Chondrocyte (in vitro differentiated cells): Measurements from ENCODE around the gene BOLL. TPM values are rescaled to one million over a fixed set of nuclear protein-coding genes. Genes with fewer than 3 reads are reported as not detected.
"Not testable (repeated sequence)": the region's sequence is repeated elsewhere in the genome, so short reads cannot be mapped to it uniquely, and the experiment has no call there.

ENCODE experiments used
- DNase-seq: peaks from one replicate; pipeline ENCODE4 v3.0.0; 2021; ENCODE audit warnings: mixed read lengths, low spot score
- H3K27ac Mint-ChIP-seq: one replicate; pipeline ENCODE4 v1.8.0; 2021; ENCODE audit warnings: mild to moderate bottlenecking, moderate library complexity, mixed read lengths; ENCODE audit not compliant: unreplicated experiment
- H3K27me3 Mint-ChIP-seq: 2 replicates; pipeline ENCODE4 v1.8.0; 2021; ENCODE audit warnings: low read depth, mixed read lengths
- H3K36me3 Mint-ChIP-seq: 2 replicates; pipeline ENCODE4 v1.8.0; 2021; ENCODE audit warnings: low read depth, mixed read lengths
- H3K4me1 Mint-ChIP-seq: 2 replicates; pipeline ENCODE4 v1.8.0; 2021; ENCODE audit warnings: low read depth, mild to moderate bottlenecking, mixed read lengths
- H3K4me3 Mint-ChIP-seq: one replicate; pipeline ENCODE4 v1.8.0; 2021; ENCODE audit warnings: mild to moderate bottlenecking, moderate library complexity, mixed read lengths; ENCODE audit not compliant: unreplicated experiment
- H3K9me3 Mint-ChIP-seq: 2 replicates; pipeline ENCODE4 v1.8.0; 2021; ENCODE audit warnings: low read depth, mixed read lengths
- total RNA-seq: library from RNA; stranded (reverse); gene quantifications from 3 replicates; pipeline ENCODE4 v1.2.1, GENCODE V29; 2021
- TF ChIP-seq, protein P1 (sequence below): fragments of 200-600 bp; sonication (generic); IDR thresholded peaks from 2 replicates; pipeline ENCODE4 v1.5.0; 2021; ENCODE audit warnings: antibody characterized with exemption, mild to moderate bottlenecking, moderate library complexity

Gene BOLL
- total RNA-seq, 1 donor from 2014 or later = not detected

DNA sequence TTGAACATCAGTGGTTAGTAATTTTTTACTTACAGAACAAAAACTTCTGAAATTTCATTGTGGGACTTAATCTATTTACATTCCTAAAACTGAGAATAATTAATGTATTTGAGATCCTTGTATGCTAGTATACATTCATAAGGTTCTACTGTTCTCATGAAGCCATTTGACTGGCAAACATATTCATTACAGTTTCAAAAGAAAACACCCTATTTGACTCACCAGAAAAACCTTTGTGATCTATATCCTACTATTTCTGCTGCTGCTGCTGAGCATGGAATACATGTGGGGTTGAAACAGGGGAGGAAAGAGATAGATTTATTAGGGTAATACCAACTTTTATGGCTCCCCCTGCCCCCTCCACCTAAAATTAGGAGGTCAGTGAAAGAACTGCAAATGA, 58.1 kb downstream of the BOLL start:
- TF ChIP-seq, protein P1, sequence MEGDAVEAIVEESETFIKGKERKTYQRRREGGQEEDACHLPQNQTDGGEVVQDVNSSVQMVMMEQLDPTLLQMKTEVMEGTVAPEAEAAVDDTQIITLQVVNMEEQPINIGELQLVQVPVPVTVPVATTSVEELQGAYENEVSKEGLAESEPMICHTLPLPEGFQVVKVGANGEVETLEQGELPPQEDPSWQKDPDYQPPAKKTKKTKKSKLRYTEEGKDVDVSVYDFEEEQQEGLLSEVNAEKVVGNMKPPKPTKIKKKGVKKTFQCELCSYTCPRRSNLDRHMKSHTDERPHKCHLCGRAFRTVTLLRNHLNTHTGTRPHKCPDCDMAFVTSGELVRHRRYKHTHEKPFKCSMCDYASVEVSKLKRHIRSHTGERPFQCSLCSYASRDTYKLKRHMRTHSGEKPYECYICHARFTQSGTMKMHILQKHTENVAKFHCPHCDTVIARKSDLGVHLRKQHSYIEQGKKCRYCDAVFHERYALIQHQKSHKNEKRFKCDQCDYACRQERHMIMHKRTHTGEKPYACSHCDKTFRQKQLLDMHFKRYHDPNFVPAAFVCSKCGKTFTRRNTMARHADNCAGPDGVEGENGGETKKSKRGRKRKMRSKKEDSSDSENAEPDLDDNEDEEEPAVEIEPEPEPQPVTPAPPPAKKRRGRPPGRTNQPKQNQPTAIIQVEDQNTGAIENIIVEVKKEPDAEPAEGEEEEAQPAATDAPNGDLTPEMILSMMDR = no peak
- no peak for DNase-seq
- H3K27ac Mint-ChIP-seq = no peak overlapping the region
- peaks cover 6% of the 10 kb centered on the region for H3K9me3 Mint-ChIP-seq
- H3K27me3 Mint-ChIP-seq = no peaks in the 10 kb centered on the region
- H3K4me3 Mint-ChIP-seq = no peak overlapping the region
- H3K4me1 Mint-ChIP-seq = no peaks in the 10 kb centered on the region
- H3K36me3 Mint-ChIP-seq = peaks cover 2% of the 10 kb centered on the region

DNA sequence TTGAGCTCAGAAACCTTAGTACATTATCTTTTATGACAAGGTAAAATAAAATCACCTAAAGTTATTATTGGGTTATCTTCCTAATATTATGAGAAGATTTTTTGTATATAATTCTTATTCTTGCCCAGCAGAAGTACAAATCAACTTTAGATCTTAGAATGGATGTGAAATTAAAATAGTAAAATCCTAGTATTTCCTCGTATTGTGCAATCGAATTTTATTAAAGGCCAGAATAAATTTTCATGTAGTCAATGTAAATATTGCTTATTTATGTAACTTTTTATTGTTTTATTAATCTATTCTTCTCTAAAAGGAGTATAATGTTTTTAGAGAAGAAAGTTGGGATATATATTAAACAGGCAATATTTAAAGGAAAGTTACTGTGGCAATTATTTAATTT, 67.3 kb downstream of the BOLL start:
- Mint-ChIP-seq H3K36me3 (no peaks in the 10 kb centered on the region), H3K27ac (no peak overlapping the region), H3K27me3 (no peaks in the 10 kb centered on the region), H3K4me1 (no peaks in the 10 kb centered on the region), H3K4me3 (no peak overlapping the region), H3K9me3 (no peaks in the 10 kb centered on the region)
- TF ChIP-seq, protein P1 = no peak
- DNase-seq = no peak

- Mint-ChIP-seq H3K36me3 (peaks cover 1% of the 10 kb centered on the region), H3K4me3 (no peak overlapping the region), H3K27me3 (no peaks in the 10 kb centered on the region), H3K4me1 (peaks cover 16% of the 10 kb centered on the region), H3K27ac (no peak overlapping the region), H3K9me3 (no peaks in the 10 kb centered on the region)
- DNase-seq = no peak
- TF ChIP-seq, protein P1 = no peak
Measured at GRCh38 chr2:197713271-197713670, 71.8 kb downstream of the BOLL start.

DNA sequence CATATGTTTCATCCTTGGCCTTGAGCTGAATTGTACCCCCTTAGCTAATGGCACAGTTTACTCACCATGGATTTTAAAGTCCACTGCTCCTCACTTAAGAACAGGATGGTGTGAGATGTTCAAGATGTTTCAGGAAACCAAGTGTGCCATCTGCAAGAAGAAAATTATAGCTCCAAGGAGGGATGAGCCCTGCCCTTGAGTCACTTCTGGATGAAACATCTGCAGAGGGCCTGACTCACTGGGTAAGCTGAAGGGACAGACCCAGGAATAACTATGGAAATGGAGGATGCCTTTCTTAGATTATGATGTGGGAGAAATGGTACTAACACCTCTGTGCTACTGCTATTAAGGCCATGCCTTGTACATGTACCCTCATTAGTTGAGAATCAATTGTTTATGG, 73.5 kb downstream of the BOLL start:
- no peak for DNase-seq
- H3K27me3 Mint-ChIP-seq = no peaks in the 10 kb centered on the region
- H3K4me3 Mint-ChIP-seq = no peak overlapping the region
- peaks cover 1% of the 10 kb centered on the region for H3K36me3 Mint-ChIP-seq
- H3K27ac Mint-ChIP-seq = no peak overlapping the region
- peaks cover 30% of the 10 kb centered on the region for H3K4me1 Mint-ChIP-seq
- TF ChIP-seq, protein P1 = no peak
- no peaks in the 10 kb centered on the region for H3K9me3 Mint-ChIP-seq

- peaks cover 38% of the 10 kb centered on the region for H3K4me1 Mint-ChIP-seq
- no peak for DNase-seq
- H3K4me3 Mint-ChIP-seq = no peak overlapping the region
- peaks cover 1% of the 10 kb centered on the region for H3K36me3 Mint-ChIP-seq
- TF ChIP-seq, protein P1 = no peak
- H3K9me3 Mint-ChIP-seq = no peaks in the 10 kb centered on the region
- no peaks in the 10 kb centered on the region for H3K27me3 Mint-ChIP-seq
- H3K27ac Mint-ChIP-seq = no peak overlapping the region
Measured at GRCh38 chr2:197710424-197711042, 74.6 kb downstream of the BOLL start.

DNA sequence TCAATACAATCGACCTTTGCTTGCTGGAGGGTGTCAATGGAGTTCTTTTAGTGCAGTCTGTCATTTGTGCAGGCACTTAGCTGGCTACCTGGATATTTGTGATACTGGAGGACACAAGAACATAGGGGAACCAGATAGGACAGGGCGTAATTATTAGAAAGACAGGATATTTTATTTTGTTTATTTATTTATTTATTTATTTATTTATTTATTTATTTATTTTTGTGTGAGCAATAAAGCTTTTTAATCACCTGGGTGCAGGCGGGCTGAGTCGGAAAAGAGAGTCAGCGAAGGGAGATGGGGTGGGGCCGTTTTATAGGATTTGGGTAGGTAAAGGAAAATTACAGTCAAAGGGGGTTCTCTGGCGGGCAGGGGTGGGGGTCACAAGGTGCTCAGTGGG, 76.0 kb downstream of the BOLL start:
- not testable (repeated sequence) for H3K4me3 Mint-ChIP-seq, H3K27me3 Mint-ChIP-seq, H3K9me3 Mint-ChIP-seq, DNase-seq, H3K27ac Mint-ChIP-seq, H3K36me3 Mint-ChIP-seq
- H3K4me1 Mint-ChIP-seq = peaks cover 43% of the 10 kb centered on the region
